H9 (cell line): ENCODE measurements around the gene F10. TPM values are rescaled to one million over a fixed set of nuclear protein-coding genes. Genes with fewer than 3 reads are reported as not detected.

Source experiments
- DNase-seq: peaks from one replicate; pipeline ENCODE4 v3.0.0-alpha.2; 2017
- H2AFZ ChIP-seq: one replicate; pipeline ENCODE4 v1.6.1; 2013; ENCODE audit warnings: mild to moderate bottlenecking, low read length, control low read depth, moderate library complexity
- H2AK5ac ChIP-seq: 2 replicates; pipeline ENCODE4 v1.6.1; 2013; ENCODE audit warnings: low read length, control low read depth, mixed read lengths; ENCODE audit not compliant: insufficient read length
- H2BK120ac ChIP-seq: one replicate; pipeline ENCODE4 v1.6.1; 2013; ENCODE audit warnings: low read depth, mild to moderate bottlenecking, low read length, control low read depth, inconsistent platforms; ENCODE audit not compliant: poor library complexity, severe bottlenecking
- H2BK12ac ChIP-seq: 2 replicates; pipeline ENCODE4 v1.6.1; 2013; ENCODE audit warnings: low read length, control low read depth, mixed read lengths, low read depth; ENCODE audit not compliant: insufficient read length
- H2BK15ac ChIP-seq: 2 replicates; pipeline ENCODE4 v1.6.1; 2013; ENCODE audit warnings: low read depth, low read length, control low read depth
- H2BK20ac ChIP-seq: one replicate; pipeline ENCODE4 v1.6.1; 2013; ENCODE audit warnings: low read depth, mild to moderate bottlenecking, low read length, control low read depth, inconsistent platforms; ENCODE audit not compliant: poor library complexity, severe bottlenecking
- H2BK5ac ChIP-seq: 2 replicates; pipeline ENCODE4 v1.6.1; 2013; ENCODE audit warnings: low read length, control low read depth, mixed read lengths; ENCODE audit not compliant: insufficient read length
- H3K14ac ChIP-seq: 2 replicates; pipeline ENCODE4 v1.6.1; 2013; ENCODE audit warnings: low read length, control low read depth; ENCODE audit not compliant: insufficient read depth
- H3K18ac ChIP-seq: 2 replicates; pipeline ENCODE4 v1.6.1; 2013; ENCODE audit warnings: low read depth, mild to moderate bottlenecking, mixed read lengths, low read length, control low read depth; ENCODE audit not compliant: insufficient read length
- H3K23ac ChIP-seq: 2 replicates; pipeline ENCODE4 v1.6.1; 2013; ENCODE audit warnings: low read length, control low read depth, mixed read lengths, low read depth; ENCODE audit not compliant: insufficient read length
- H3K23me2 ChIP-seq: 2 replicates; pipeline ENCODE4 v1.6.1; 2013; ENCODE audit warnings: low read depth, mild to moderate bottlenecking, mixed read lengths, low read length, control low read depth; ENCODE audit not compliant: insufficient read length, poor library complexity, severe bottlenecking
- H3K27ac ChIP-seq: 2 replicates; pipeline ENCODE4 v1.5.1; 2013; ENCODE audit warnings: low read length, control low read depth, mixed read lengths, low read depth; ENCODE audit not compliant: insufficient read length
- H3K27me3 ChIP-seq: 2 replicates; pipeline ENCODE4 v1.6.1; 2013; ENCODE audit warnings: low read length, control low read depth, inconsistent platforms; ENCODE audit not compliant: insufficient read depth
- H3K4ac ChIP-seq: 2 replicates; pipeline ENCODE4 v1.6.1; 2013; ENCODE audit warnings: low read depth, mild to moderate bottlenecking, control low read depth, inconsistent platforms, low read length, moderate library complexity
- H3K4me1 ChIP-seq: 2 replicates; pipeline ENCODE4 v1.6.1; 2013; ENCODE audit warnings: low read length, control low read depth, inconsistent platforms; ENCODE audit not compliant: insufficient read depth
- H3K4me2 ChIP-seq: 2 replicates; pipeline ENCODE4 v1.6.1; 2013; ENCODE audit warnings: low read length, control low read depth, mixed read lengths; ENCODE audit not compliant: insufficient read length, insufficient read depth
- H3K56ac ChIP-seq: 2 replicates; pipeline ENCODE4 v1.6.1; 2013; ENCODE audit warnings: low read depth, mild to moderate bottlenecking, mixed read lengths, low read length, control low read depth; ENCODE audit not compliant: insufficient read length
- H3K79me1 ChIP-seq: 2 replicates; pipeline ENCODE4 v1.6.1; 2013; ENCODE audit warnings: low read depth, mild to moderate bottlenecking, moderate library complexity, low read length, control low read depth, inconsistent platforms; ENCODE audit not compliant: insufficient read depth, poor library complexity, severe bottlenecking
- H3K79me2 ChIP-seq: 2 replicates; pipeline ENCODE4 v1.6.1; 2013; ENCODE audit warnings: low read length, control low read depth, inconsistent platforms; ENCODE audit not compliant: insufficient read depth
- H3K9ac ChIP-seq: 2 replicates; pipeline ENCODE4 v1.6.1; 2013; ENCODE audit warnings: low read length, control low read depth, mixed read lengths; ENCODE audit not compliant: insufficient read length; ENCODE audit errors: extremely low read depth
- H3K9me3 ChIP-seq: one replicate; pipeline ENCODE4 v1.6.1; 2013; ENCODE audit warnings: low read depth, low read length, inconsistent platforms; ENCODE audit not compliant: control insufficient read depth
- H3T11ph ChIP-seq: one replicate; pipeline ENCODE4 v1.6.1; 2013; ENCODE audit warnings: mild to moderate bottlenecking, low read length, control low read depth, inconsistent platforms
- H4K20me1 ChIP-seq: one replicate; pipeline ENCODE4 v1.6.1; 2013; ENCODE audit not compliant: control insufficient read depth, insufficient read length, insufficient read depth
- H4K5ac ChIP-seq: 2 replicates; pipeline ENCODE4 v1.6.1; 2013; ENCODE audit warnings: low read depth, mild to moderate bottlenecking, mixed read lengths, low read length, control low read depth; ENCODE audit not compliant: insufficient read length
- H4K8ac ChIP-seq: replicated peaks from 2 replicates; pipeline ENCODE4 v1.6.1; 2013; ENCODE audit warnings: low read length, control low read depth, mixed read lengths, low read depth; ENCODE audit not compliant: insufficient read length
- H4K91ac ChIP-seq: 2 replicates; pipeline ENCODE4 v1.6.1; 2013; ENCODE audit warnings: low read depth, mild to moderate bottlenecking, moderate library complexity, mixed read lengths, low read length, control low read depth; ENCODE audit not compliant: insufficient read length
- H3K27ac Mint-ChIP-seq, 3 experiments: 2 replicates in 2 of 3; 3 replicates in 1 of 3; pipeline ENCODE4 v1.8.0; 2020 to 2021; ENCODE audit warnings: mixed read lengths in 3 of 3, mild to moderate bottlenecking in 1 of 3, moderate library complexity in 1 of 3
- H3K27me3 Mint-ChIP-seq: 2 replicates; pipeline ENCODE4 v1.8.0; 2021; ENCODE audit warnings: low read depth, mild to moderate bottlenecking, moderate library complexity, mixed read lengths
- H3K36me3 Mint-ChIP-seq, 3 experiments: 2 replicates in 2 of 3; 3 replicates in 1 of 3; pipeline ENCODE4 v1.8.0; 2020 to 2021; ENCODE audit warnings: low read depth in 3 of 3, mixed read lengths in 3 of 3; ENCODE audit not compliant: insufficient read depth in 1 of 3
- H3K4me1 Mint-ChIP-seq, 2 experiments: 2 replicates each; pipeline ENCODE4 v1.8.0; 2020; ENCODE audit warnings: mixed read lengths in 2 of 2
- H3K4me3 Mint-ChIP-seq, 2 experiments: 2 replicates in 1 of 2; 3 replicates in 1 of 2; pipeline ENCODE4 v1.8.0; 2020 to 2021; ENCODE audit warnings: mild to moderate bottlenecking in 2 of 2, mixed read lengths in 2 of 2, moderate library complexity in 1 of 2
- H3K9me3 Mint-ChIP-seq, 2 experiments: 2 replicates in 1 of 2; 3 replicates in 1 of 2; pipeline ENCODE4 v1.8.0; 2020; ENCODE audit warnings: mild to moderate bottlenecking in 2 of 2, mixed read lengths in 2 of 2, moderate library complexity in 1 of 2
- CTCF ChIP-seq: fragments of 200-600 bp; sonication (generic); conservative IDR thresholded peaks from 3 replicates; pipeline ENCODE4 v1.8.0; 2021; ENCODE audit warnings: antibody characterized with exemption, mild to moderate bottlenecking
- WGBS: extraction: QIAGEN DNeasy Blood & Tissue Kit; methylation state at CpG from one replicate; pipeline ENCODE4 v1.1.7; 2013; ENCODE audit warnings: missing lambda C conversion rate, low lambda C conversion rate, mixed read lengths; ENCODE audit not compliant: insufficient read length; ENCODE audit errors: extremely low coverage; 5-methylcytosine and 5-hydroxymethylcytosine counted together
- total RNA-seq: library from RNA; stranded (reverse); gene quantifications from 2 replicates; pipeline ENCODE4 v1.2.1, GENCODE V29; 2021

F10 gene
- total RNA-seq, 1 experiment from 2014 or later = 1.7 TPM

GRCh38 chr13:113119822-113120189 lies 2.8 kb upstream of the F10 start:
- Histone ChIP-seq H3K27me3 (no peaks in the 10 kb centered on the region), H2BK12ac (no peak overlapping the region), H2AK5ac (no peak overlapping the region), H3K4ac (no peak overlapping the region), H3K56ac (no peak overlapping the region), H3K4me1 (no peaks in the 10 kb centered on the region; the same call in 1 of the 2 replicates), H3K79me2 (no peaks in the 10 kb centered on the region), H2BK5ac (no peak overlapping the region), H2BK15ac (no peak overlapping the region), H4K5ac (no peak overlapping the region), H4K8ac (no peak overlapping the region), H4K20me1 (no peaks in the 10 kb centered on the region), H3K79me1 (no peaks in the 10 kb centered on the region), H3K23me2 (no peaks in the 10 kb centered on the region), H3K23ac (no peak overlapping the region), H3K9ac (no peak overlapping the region), H3K27ac (no peak overlapping the region), H4K91ac (no peak overlapping the region), H2BK20ac (no peak overlapping the region), H3K18ac (no peak overlapping the region), H3K4me2 (no peak overlapping the region), H3K14ac (no peak overlapping the region), H2BK120ac (no peak overlapping the region), H3K9me3 (no peaks in the 10 kb centered on the region), H3T11ph (no peak overlapping the region), H2AFZ (no peak overlapping the region)
- WGBS = no CpG with 5 or more reads among the region's 7 CpGs
- H3K4me1 Mint-ChIP-seq = peaks cover 10 to 15% of the 10 kb centered on the region in 2 experiments
- TF ChIP-seq CTCF = no peak
- no peaks in the 10 kb centered on the region for H3K36me3 Mint-ChIP-seq
- H3K27me3 Mint-ChIP-seq = peaks cover 28% of the 10 kb centered on the region
- no peak for DNase-seq
- no peak overlapping the region for H3K27ac Mint-ChIP-seq
- no peak overlapping the region for H3K4me3 Mint-ChIP-seq
- no peaks in the 10 kb centered on the region for H3K9me3 Mint-ChIP-seq
